H9 (cell line): ENCODE results near the gene SST. TPM values are rescaled to one million over a fixed set of nuclear protein-coding genes. Genes with fewer than 3 reads are reported as not detected.

Experiments
- DNase-seq: peaks from one replicate; pipeline ENCODE4 v3.0.0-alpha.2; 2017
- H2AFZ ChIP-seq: one replicate; pipeline ENCODE4 v1.6.1; 2013; ENCODE audit warnings: mild to moderate bottlenecking, low read length, control low read depth, moderate library complexity
- H2AK5ac ChIP-seq: 2 replicates; pipeline ENCODE4 v1.6.1; 2013; ENCODE audit warnings: low read length, control low read depth, mixed read lengths; ENCODE audit not compliant: insufficient read length
- H2BK120ac ChIP-seq: one replicate; pipeline ENCODE4 v1.6.1; 2013; ENCODE audit warnings: low read depth, mild to moderate bottlenecking, low read length, control low read depth, inconsistent platforms; ENCODE audit not compliant: poor library complexity, severe bottlenecking
- H2BK12ac ChIP-seq: 2 replicates; pipeline ENCODE4 v1.6.1; 2013; ENCODE audit warnings: low read length, control low read depth, mixed read lengths, low read depth; ENCODE audit not compliant: insufficient read length
- H2BK15ac ChIP-seq: 2 replicates; pipeline ENCODE4 v1.6.1; 2013; ENCODE audit warnings: low read depth, low read length, control low read depth
- H2BK20ac ChIP-seq: one replicate; pipeline ENCODE4 v1.6.1; 2013; ENCODE audit warnings: low read depth, mild to moderate bottlenecking, low read length, control low read depth, inconsistent platforms; ENCODE audit not compliant: poor library complexity, severe bottlenecking
- H2BK5ac ChIP-seq: 2 replicates; pipeline ENCODE4 v1.6.1; 2013; ENCODE audit warnings: low read length, control low read depth, mixed read lengths; ENCODE audit not compliant: insufficient read length
- H3K14ac ChIP-seq: 2 replicates; pipeline ENCODE4 v1.6.1; 2013; ENCODE audit warnings: low read length, control low read depth; ENCODE audit not compliant: insufficient read depth
- H3K18ac ChIP-seq: 2 replicates; pipeline ENCODE4 v1.6.1; 2013; ENCODE audit warnings: low read depth, mild to moderate bottlenecking, mixed read lengths, low read length, control low read depth; ENCODE audit not compliant: insufficient read length
- H3K23ac ChIP-seq: 2 replicates; pipeline ENCODE4 v1.6.1; 2013; ENCODE audit warnings: low read length, control low read depth, mixed read lengths, low read depth; ENCODE audit not compliant: insufficient read length
- H3K23me2 ChIP-seq: 2 replicates; pipeline ENCODE4 v1.6.1; 2013; ENCODE audit warnings: low read depth, mild to moderate bottlenecking, mixed read lengths, low read length, control low read depth; ENCODE audit not compliant: insufficient read length, poor library complexity, severe bottlenecking
- H3K27ac ChIP-seq: 2 replicates; pipeline ENCODE4 v1.5.1; 2013; ENCODE audit warnings: low read length, control low read depth, mixed read lengths, low read depth; ENCODE audit not compliant: insufficient read length
- H3K27me3 ChIP-seq: 2 replicates; pipeline ENCODE4 v1.6.1; 2013; ENCODE audit warnings: low read length, control low read depth, inconsistent platforms; ENCODE audit not compliant: insufficient read depth
- H3K4ac ChIP-seq: 2 replicates; pipeline ENCODE4 v1.6.1; 2013; ENCODE audit warnings: low read depth, mild to moderate bottlenecking, control low read depth, inconsistent platforms, low read length, moderate library complexity
- H3K4me1 ChIP-seq: 2 replicates; pipeline ENCODE4 v1.6.1; 2013; ENCODE audit warnings: low read length, control low read depth, inconsistent platforms; ENCODE audit not compliant: insufficient read depth
- H3K4me2 ChIP-seq: 2 replicates; pipeline ENCODE4 v1.6.1; 2013; ENCODE audit warnings: low read length, control low read depth, mixed read lengths; ENCODE audit not compliant: insufficient read length, insufficient read depth
- H3K56ac ChIP-seq: 2 replicates; pipeline ENCODE4 v1.6.1; 2013; ENCODE audit warnings: low read depth, mild to moderate bottlenecking, mixed read lengths, low read length, control low read depth; ENCODE audit not compliant: insufficient read length
- H3K79me1 ChIP-seq: 2 replicates; pipeline ENCODE4 v1.6.1; 2013; ENCODE audit warnings: low read depth, mild to moderate bottlenecking, moderate library complexity, low read length, control low read depth, inconsistent platforms; ENCODE audit not compliant: insufficient read depth, poor library complexity, severe bottlenecking
- H3K79me2 ChIP-seq: 2 replicates; pipeline ENCODE4 v1.6.1; 2013; ENCODE audit warnings: low read length, control low read depth, inconsistent platforms; ENCODE audit not compliant: insufficient read depth
- H3K9ac ChIP-seq: 2 replicates; pipeline ENCODE4 v1.6.1; 2013; ENCODE audit warnings: low read length, control low read depth, mixed read lengths; ENCODE audit not compliant: insufficient read length; ENCODE audit errors: extremely low read depth
- H3K9me3 ChIP-seq: one replicate; pipeline ENCODE4 v1.6.1; 2013; ENCODE audit warnings: low read depth, low read length, inconsistent platforms; ENCODE audit not compliant: control insufficient read depth
- H3T11ph ChIP-seq: one replicate; pipeline ENCODE4 v1.6.1; 2013; ENCODE audit warnings: mild to moderate bottlenecking, low read length, control low read depth, inconsistent platforms
- H4K20me1 ChIP-seq: one replicate; pipeline ENCODE4 v1.6.1; 2013; ENCODE audit not compliant: control insufficient read depth, insufficient read length, insufficient read depth
- H4K5ac ChIP-seq: 2 replicates; pipeline ENCODE4 v1.6.1; 2013; ENCODE audit warnings: low read depth, mild to moderate bottlenecking, mixed read lengths, low read length, control low read depth; ENCODE audit not compliant: insufficient read length
- H4K8ac ChIP-seq: replicated peaks from 2 replicates; pipeline ENCODE4 v1.6.1; 2013; ENCODE audit warnings: low read length, control low read depth, mixed read lengths, low read depth; ENCODE audit not compliant: insufficient read length
- H4K91ac ChIP-seq: 2 replicates; pipeline ENCODE4 v1.6.1; 2013; ENCODE audit warnings: low read depth, mild to moderate bottlenecking, moderate library complexity, mixed read lengths, low read length, control low read depth; ENCODE audit not compliant: insufficient read length
- H3K27ac Mint-ChIP-seq, 3 experiments: 2 replicates in 2 of 3; 3 replicates in 1 of 3; pipeline ENCODE4 v1.8.0; 2020 to 2021; ENCODE audit warnings: mixed read lengths in 3 of 3, mild to moderate bottlenecking in 1 of 3, moderate library complexity in 1 of 3
- H3K27me3 Mint-ChIP-seq: 2 replicates; pipeline ENCODE4 v1.8.0; 2021; ENCODE audit warnings: low read depth, mild to moderate bottlenecking, moderate library complexity, mixed read lengths
- H3K36me3 Mint-ChIP-seq, 3 experiments: 2 replicates in 2 of 3; 3 replicates in 1 of 3; pipeline ENCODE4 v1.8.0; 2020 to 2021; ENCODE audit warnings: low read depth in 3 of 3, mixed read lengths in 3 of 3; ENCODE audit not compliant: insufficient read depth in 1 of 3
- H3K4me1 Mint-ChIP-seq, 2 experiments: 2 replicates each; pipeline ENCODE4 v1.8.0; 2020; ENCODE audit warnings: mixed read lengths in 2 of 2
- H3K4me3 Mint-ChIP-seq, 2 experiments: 2 replicates in 1 of 2; 3 replicates in 1 of 2; pipeline ENCODE4 v1.8.0; 2020 to 2021; ENCODE audit warnings: mild to moderate bottlenecking in 2 of 2, mixed read lengths in 2 of 2, moderate library complexity in 1 of 2
- H3K9me3 Mint-ChIP-seq, 2 experiments: 2 replicates in 1 of 2; 3 replicates in 1 of 2; pipeline ENCODE4 v1.8.0; 2020; ENCODE audit warnings: mild to moderate bottlenecking in 2 of 2, mixed read lengths in 2 of 2, moderate library complexity in 1 of 2
- WGBS: extraction: QIAGEN DNeasy Blood & Tissue Kit; methylation state at CpG from one replicate; pipeline ENCODE4 v1.1.7; 2013; ENCODE audit warnings: missing lambda C conversion rate, low lambda C conversion rate, mixed read lengths; ENCODE audit not compliant: insufficient read length; ENCODE audit errors: extremely low coverage; 5-methylcytosine and 5-hydroxymethylcytosine counted together
- total RNA-seq: library from RNA; stranded (reverse); gene quantifications from 2 replicates; pipeline ENCODE4 v1.2.1, GENCODE V29; 2021
- TF ChIP-seq, protein P1 (sequence below): fragments of 200-600 bp; sonication (generic); conservative IDR thresholded peaks from 3 replicates; pipeline ENCODE4 v1.8.0; 2021; ENCODE audit warnings: antibody characterized with exemption, mild to moderate bottlenecking

SST gene
- total RNA-seq, 1 experiment from 2014 or later: not detected

GRCh38 chr3:187694801-187695200, 24.6 kb upstream of the SST start:
- no peaks in the 10 kb centered on the region for H3K23me2 ChIP-seq
- no peak overlapping the region for H2AK5ac ChIP-seq
- no peaks in the 10 kb centered on the region for H3K9me3 ChIP-seq
- no peaks in the 10 kb centered on the region for H3K27me3 ChIP-seq
- no peak overlapping the region for H2BK20ac ChIP-seq
- H3K9ac ChIP-seq: no peak overlapping the region
- H2BK120ac ChIP-seq: no peak overlapping the region
- no peaks in the 10 kb centered on the region for H3K4me1 ChIP-seq
- no peak overlapping the region for H2BK5ac ChIP-seq
- H3K27ac Mint-ChIP-seq: no peak overlapping the region
- no peaks in the 10 kb centered on the region for H3K4me1 Mint-ChIP-seq
- no peak overlapping the region for H3T11ph ChIP-seq
- H3K4me3 Mint-ChIP-seq: no peak overlapping the region
- no peaks in the 10 kb centered on the region for H3K79me1 ChIP-seq
- H3K9me3 Mint-ChIP-seq: no peaks in the 10 kb centered on the region; a peak in 2 of 5 replicates
- peaks cover 15% of the 10 kb centered on the region for H3K27me3 Mint-ChIP-seq
- WGBS: no CpG with 5 or more reads among the region's 3 CpGs
- H3K27ac ChIP-seq: no peak overlapping the region
- no peak overlapping the region for H4K5ac ChIP-seq
- no peak overlapping the region for H3K14ac ChIP-seq
- H4K8ac ChIP-seq: no peak overlapping the region
- no peak overlapping the region for H3K4me2 ChIP-seq
- TF ChIP-seq, protein P1, sequence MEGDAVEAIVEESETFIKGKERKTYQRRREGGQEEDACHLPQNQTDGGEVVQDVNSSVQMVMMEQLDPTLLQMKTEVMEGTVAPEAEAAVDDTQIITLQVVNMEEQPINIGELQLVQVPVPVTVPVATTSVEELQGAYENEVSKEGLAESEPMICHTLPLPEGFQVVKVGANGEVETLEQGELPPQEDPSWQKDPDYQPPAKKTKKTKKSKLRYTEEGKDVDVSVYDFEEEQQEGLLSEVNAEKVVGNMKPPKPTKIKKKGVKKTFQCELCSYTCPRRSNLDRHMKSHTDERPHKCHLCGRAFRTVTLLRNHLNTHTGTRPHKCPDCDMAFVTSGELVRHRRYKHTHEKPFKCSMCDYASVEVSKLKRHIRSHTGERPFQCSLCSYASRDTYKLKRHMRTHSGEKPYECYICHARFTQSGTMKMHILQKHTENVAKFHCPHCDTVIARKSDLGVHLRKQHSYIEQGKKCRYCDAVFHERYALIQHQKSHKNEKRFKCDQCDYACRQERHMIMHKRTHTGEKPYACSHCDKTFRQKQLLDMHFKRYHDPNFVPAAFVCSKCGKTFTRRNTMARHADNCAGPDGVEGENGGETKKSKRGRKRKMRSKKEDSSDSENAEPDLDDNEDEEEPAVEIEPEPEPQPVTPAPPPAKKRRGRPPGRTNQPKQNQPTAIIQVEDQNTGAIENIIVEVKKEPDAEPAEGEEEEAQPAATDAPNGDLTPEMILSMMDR: no peak
- no peak overlapping the region for H2BK15ac ChIP-seq
- no peak overlapping the region for H3K23ac ChIP-seq
- no peak overlapping the region for H2BK12ac ChIP-seq
- DNase-seq: no peak
- no peaks in the 10 kb centered on the region for H3K79me2 ChIP-seq
- no peak overlapping the region for H2AFZ ChIP-seq
- no peaks in the 10 kb centered on the region for H4K20me1 ChIP-seq
- H4K91ac ChIP-seq: no peak overlapping the region
- H3K56ac ChIP-seq: no peak overlapping the region
- H3K18ac ChIP-seq: no peak overlapping the region
- no peak overlapping the region for H3K4ac ChIP-seq
- H3K36me3 Mint-ChIP-seq: no peaks in the 10 kb centered on the region
